HFF-Myc (cell line): Measurements from ENCODE around the gene CMIP.

ENCODE experiments used
- DNase-seq: peaks from one replicate; pipeline ENCODE4 v3.0.0-alpha.2; 2011; ENCODE audit warnings: low read depth; ENCODE audit errors: extremely low read depth
- H3K4me3 ChIP-seq: replicated peaks from 2 replicates; pipeline ENCODE4 v1.5.1; 2011; ENCODE audit warnings: low read depth, mild to moderate bottlenecking, control low read depth, low read length
- TF ChIP-seq, protein P1 (sequence below): IDR thresholded peaks from 2 replicates; pipeline ENCODE4 v1.5.1; 2012; ENCODE audit warnings: mild to moderate bottlenecking, low read depth, low read length, control low read depth; ENCODE audit errors: missing control alignments

The CMIP gene

DNA sequence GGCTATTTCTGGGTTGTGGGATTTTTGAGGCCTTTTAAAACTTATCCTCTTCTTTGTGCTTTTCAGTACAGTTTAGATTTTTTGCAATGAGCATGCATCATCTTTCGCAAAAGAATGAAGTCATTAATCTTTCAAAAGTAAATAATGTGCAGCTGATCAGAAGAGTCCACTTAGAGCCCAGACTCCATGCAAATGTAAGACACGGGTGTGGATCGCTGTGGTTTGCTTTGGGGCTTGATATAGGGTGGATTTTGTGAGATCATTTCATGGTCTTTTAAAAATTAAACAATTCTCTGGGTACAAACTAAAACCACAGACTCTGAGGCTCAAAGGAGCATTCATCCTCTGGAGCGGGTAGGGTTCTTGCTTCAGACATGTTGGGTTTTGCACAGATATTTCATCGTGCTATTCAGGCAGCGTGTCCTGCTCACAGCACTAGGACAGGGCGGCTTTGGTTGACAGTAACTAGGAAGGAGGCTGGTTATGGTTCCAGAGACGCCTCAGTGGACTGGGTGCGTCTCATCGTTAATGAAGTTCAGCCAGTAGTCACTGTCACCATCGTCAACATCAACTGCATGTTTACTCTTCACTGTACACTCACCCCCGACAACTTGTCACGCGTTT, 205.1 kb downstream of the CMIP start:
- TF ChIP-seq, protein P1, sequence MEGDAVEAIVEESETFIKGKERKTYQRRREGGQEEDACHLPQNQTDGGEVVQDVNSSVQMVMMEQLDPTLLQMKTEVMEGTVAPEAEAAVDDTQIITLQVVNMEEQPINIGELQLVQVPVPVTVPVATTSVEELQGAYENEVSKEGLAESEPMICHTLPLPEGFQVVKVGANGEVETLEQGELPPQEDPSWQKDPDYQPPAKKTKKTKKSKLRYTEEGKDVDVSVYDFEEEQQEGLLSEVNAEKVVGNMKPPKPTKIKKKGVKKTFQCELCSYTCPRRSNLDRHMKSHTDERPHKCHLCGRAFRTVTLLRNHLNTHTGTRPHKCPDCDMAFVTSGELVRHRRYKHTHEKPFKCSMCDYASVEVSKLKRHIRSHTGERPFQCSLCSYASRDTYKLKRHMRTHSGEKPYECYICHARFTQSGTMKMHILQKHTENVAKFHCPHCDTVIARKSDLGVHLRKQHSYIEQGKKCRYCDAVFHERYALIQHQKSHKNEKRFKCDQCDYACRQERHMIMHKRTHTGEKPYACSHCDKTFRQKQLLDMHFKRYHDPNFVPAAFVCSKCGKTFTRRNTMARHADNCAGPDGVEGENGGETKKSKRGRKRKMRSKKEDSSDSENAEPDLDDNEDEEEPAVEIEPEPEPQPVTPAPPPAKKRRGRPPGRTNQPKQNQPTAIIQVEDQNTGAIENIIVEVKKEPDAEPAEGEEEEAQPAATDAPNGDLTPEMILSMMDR: no peak
- DNase-seq: no peak
- H3K4me3 ChIP-seq: no peak overlapping the region

DNA sequence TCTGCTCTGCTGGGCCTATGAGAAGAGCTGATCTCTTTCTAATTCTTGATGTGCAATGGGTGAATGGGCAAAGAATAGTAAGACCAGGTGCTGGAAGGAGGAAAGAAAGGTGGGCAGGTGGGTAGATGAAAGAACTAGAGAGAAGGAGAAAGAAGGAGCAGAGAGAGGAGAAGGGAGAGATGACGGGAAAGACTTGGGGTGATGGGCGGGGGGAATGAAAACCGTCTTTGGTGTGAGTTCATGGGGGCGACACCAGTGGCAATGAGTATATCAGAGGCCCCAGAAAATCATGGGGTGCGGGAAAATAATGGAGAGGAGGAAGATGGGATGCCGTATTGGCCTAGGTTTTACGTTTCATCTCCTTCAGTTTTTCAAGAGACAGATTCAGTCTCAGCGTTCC, 205.7 kb downstream of the CMIP start:
- no peak overlapping the region for H3K4me3 ChIP-seq
- DNase-seq: no peak
- TF ChIP-seq, protein P1: no peak

DNA sequence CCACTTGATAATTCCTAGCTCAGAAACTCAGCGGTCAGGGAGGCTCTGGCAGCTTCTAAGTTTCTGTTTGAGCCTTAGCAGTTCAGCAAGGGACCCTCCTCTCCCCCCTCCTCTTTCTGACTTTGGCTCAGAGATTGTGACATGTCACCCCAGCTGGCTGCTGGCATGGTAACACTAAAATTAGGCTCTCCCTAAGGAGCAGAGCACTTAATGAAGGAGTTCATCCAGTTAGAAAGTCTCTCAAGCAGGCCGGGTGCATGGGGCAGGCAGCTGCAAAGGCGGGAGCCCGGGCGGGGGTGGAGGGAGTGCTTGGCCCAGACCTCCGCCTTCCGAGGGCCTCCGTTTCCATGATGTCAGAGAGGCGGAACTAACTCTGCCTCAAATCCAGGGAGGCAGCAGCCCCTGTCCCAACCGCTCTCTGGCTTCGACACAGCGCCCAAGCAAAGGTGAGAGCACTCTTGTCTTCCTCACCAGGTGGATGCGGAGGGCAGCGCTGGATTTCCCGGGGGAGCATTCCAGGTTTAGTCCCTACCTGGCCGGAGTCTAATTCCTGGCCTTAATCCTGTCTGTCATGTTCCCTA, 206.5 kb downstream of the CMIP start:
- DNase-seq: no peak
- TF ChIP-seq, protein P1: no peak
- no peak overlapping the region for H3K4me3 ChIP-seq

DNA sequence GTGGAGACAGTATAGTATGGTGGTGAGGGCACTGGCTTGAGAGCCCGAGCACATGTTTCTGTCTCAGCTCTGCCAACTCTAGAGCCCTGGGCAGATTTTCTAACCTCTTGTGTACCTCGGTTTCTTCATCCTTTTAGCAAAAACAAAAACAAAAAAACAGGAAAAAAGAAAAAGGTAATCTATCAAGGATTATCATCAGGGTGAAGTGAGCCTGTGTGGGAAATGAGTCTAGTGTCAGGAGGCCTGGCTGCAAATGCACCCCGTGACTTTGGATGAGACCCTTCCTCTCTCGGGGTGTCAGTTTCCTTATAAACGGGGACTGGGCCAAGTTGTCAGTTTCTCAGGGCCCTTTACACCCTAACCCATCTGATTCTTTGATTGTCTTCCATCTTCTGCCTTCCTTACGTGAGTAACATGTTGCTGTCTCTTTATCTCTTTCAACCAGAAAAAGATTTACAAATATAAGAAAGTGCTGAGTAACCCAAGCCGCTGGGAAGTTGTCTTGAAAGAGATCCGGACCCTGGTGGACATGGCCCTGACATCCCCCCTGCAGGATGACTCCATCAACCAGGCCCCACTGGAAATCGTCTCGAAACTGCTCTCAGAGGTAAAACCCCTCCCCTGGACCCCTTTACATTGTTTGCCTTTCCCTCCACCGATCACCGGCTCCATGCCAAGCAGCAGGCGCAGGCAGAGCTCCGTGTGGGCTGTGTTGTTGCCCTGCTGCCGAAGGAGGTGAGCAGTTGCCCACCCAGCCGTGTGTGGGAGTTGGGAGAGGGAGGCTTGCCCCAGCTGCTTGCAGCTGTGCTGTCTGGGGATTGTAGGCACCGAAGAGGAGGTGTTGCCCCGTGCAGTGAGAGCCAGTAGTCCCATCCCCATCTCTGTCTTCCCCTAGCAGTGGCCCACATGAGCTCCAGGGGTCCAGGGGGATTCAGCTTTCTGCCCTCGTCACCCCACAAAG, 207.4 kb downstream of the CMIP start:
- DNase-seq: no peak
- no peak overlapping the region for H3K4me3 ChIP-seq
- TF ChIP-seq, protein P1: no peak

DNA sequence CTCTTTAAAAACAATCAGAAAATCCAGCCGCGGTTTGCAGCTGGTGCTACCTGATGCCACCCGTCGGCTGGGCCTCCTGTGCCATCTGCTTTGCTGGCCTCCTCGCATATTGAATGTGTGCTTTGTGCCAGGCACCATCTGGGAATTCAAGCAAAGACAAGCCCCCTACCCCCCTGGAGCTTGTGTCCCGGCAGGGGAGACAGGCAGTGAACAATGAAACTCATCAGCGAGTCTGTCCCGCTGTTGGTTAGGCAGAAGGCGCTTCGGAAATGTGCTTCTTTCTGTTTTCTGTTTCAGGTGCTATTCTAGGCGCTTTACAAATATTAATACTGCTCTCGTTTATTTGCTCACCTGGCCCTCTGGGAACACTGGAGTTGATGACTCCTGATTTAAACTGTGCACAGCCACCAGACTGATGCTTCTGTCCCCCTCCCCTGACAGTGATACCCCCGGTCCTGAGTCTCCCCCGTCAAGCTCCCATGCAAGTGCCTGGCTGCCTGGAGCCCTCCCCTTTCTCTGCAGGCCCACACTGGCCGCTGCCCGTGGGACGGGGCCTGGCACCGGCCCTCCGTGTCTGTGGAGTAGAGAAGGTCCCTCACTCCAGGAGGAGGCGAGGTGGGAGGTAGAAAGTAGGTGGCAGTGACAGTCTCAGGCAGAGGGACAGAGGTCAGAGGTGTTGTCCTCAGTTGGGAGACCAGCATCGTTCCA, 208.3 kb downstream of the CMIP start:
- DNase-seq: no peak
- H3K4me3 ChIP-seq: no peak overlapping the region
- TF ChIP-seq, protein P1: no peak

DNA sequence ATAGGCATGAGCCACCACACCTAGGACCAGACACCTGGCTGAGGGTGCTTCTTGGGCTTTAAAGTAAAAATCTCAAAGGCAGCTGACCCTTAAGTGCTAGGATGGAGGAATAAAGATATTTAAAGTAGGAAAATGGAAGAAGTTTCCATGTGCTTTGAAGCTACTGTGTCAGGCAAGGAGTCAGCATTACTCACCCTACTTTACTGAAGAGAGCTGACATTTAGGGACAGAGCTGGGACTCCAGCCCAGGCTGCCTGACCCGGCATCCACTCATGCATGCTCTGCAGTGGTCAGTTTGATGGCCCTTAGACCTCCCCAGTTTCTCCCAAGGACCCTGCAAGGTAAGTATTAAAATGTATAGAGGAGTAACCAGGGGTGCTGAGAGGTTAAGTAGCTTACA, 209.7 kb downstream of the CMIP start:
- TF ChIP-seq, protein P1: no peak
- H3K4me3 ChIP-seq: no peak overlapping the region
- no peak for DNase-seq
